Mesendoderm (in vitro differentiated cells): ENCODE measurements around the gene CXCL14.
A peak's percentile ranks its signal among the peaks of the same experiment; 100 is the strongest.

ENCODE experiments used
- DNase-seq: peaks from one replicate; pipeline ENCODE4 v3.0.0; 2013
- H2AK5ac ChIP-seq: 2 replicates; pipeline ENCODE4 v1.6.1; 2013; ENCODE audit warnings: low read length, inconsistent platforms
- H2BK120ac ChIP-seq: 2 replicates; pipeline ENCODE4 v1.6.1; 2013; ENCODE audit warnings: low read depth, mild to moderate bottlenecking, low read length, moderate library complexity, mixed read lengths
- H2BK15ac ChIP-seq: replicated peaks from 2 replicates; pipeline ENCODE4 v1.6.1; 2013; ENCODE audit warnings: low read depth, mild to moderate bottlenecking, moderate library complexity
- H2BK5ac ChIP-seq: 2 replicates; pipeline ENCODE4 v1.6.1; 2013; ENCODE audit warnings: low read length, inconsistent platforms
- H3K18ac ChIP-seq: 2 replicates; pipeline ENCODE4 v1.6.1; 2013; ENCODE audit warnings: mild to moderate bottlenecking, low read length, mixed read lengths
- H3K23ac ChIP-seq: one replicate; pipeline ENCODE4 v1.6.1; 2013; ENCODE audit warnings: low read length
- H3K27ac ChIP-seq: 2 replicates; pipeline ENCODE4 v1.5.1; 2013; ENCODE audit warnings: low read depth, mild to moderate bottlenecking, inconsistent platforms, low read length, moderate library complexity
- H3K27me3 ChIP-seq: 2 replicates; pipeline ENCODE4 v1.6.1; 2013; ENCODE audit warnings: low read length, control low read depth, mild to moderate bottlenecking, inconsistent platforms; ENCODE audit not compliant: insufficient read depth, poor library complexity
- H3K36me3 ChIP-seq: 2 replicates; pipeline ENCODE4 v1.6.1; 2013; ENCODE audit warnings: low read length, inconsistent platforms; ENCODE audit not compliant: control insufficient read depth, insufficient read depth
- H3K4ac ChIP-seq: one replicate; pipeline ENCODE4 v1.6.1; 2013; ENCODE audit warnings: low read depth, mild to moderate bottlenecking, low read length, moderate library complexity
- H3K4me1 ChIP-seq: 2 replicates; pipeline ENCODE4 v1.6.1; 2013; ENCODE audit warnings: low read depth, low read length, inconsistent platforms; ENCODE audit not compliant: control insufficient read depth
- H3K4me2 ChIP-seq: 2 replicates; pipeline ENCODE4 v1.6.1; 2013; ENCODE audit warnings: low read length
- H3K4me3 ChIP-seq: 2 replicates; pipeline ENCODE4 v1.5.1; 2013; ENCODE audit warnings: mild to moderate bottlenecking, low read length
- H3K56ac ChIP-seq: one replicate; pipeline ENCODE4 v1.6.1; 2013; ENCODE audit warnings: low read length
- H3K79me1 ChIP-seq: 2 replicates; pipeline ENCODE4 v1.6.1; 2013; ENCODE audit warnings: low read length, inconsistent platforms
- H3K79me2 ChIP-seq: 2 replicates; pipeline ENCODE4 v1.6.1; 2013; ENCODE audit warnings: mild to moderate bottlenecking, low read length; ENCODE audit not compliant: control insufficient read depth, insufficient read depth
- H3K9ac ChIP-seq: 2 replicates; pipeline ENCODE4 v1.6.1; 2013; ENCODE audit warnings: low read length, inconsistent platforms
- H4K5ac ChIP-seq: one replicate; pipeline ENCODE4 v1.6.1; 2013; ENCODE audit warnings: low read length
- H4K8ac ChIP-seq: one replicate; pipeline ENCODE4 v1.6.1; 2013; ENCODE audit warnings: low read depth, mild to moderate bottlenecking, control low read depth, low read length, moderate library complexity
- WGBS: extraction: QIAGEN DNeasy Blood & Tissue Kit; methylation state at CpG from one replicate; pipeline ENCODE4 v1.1.7; 2013; ENCODE audit warnings: low lambda C conversion rate, missing lambda C conversion rate; ENCODE audit not compliant: insufficient coverage; ENCODE audit errors: extremely low coverage; 5-methylcytosine and 5-hydroxymethylcytosine counted together

CXCL14 gene

DNA sequence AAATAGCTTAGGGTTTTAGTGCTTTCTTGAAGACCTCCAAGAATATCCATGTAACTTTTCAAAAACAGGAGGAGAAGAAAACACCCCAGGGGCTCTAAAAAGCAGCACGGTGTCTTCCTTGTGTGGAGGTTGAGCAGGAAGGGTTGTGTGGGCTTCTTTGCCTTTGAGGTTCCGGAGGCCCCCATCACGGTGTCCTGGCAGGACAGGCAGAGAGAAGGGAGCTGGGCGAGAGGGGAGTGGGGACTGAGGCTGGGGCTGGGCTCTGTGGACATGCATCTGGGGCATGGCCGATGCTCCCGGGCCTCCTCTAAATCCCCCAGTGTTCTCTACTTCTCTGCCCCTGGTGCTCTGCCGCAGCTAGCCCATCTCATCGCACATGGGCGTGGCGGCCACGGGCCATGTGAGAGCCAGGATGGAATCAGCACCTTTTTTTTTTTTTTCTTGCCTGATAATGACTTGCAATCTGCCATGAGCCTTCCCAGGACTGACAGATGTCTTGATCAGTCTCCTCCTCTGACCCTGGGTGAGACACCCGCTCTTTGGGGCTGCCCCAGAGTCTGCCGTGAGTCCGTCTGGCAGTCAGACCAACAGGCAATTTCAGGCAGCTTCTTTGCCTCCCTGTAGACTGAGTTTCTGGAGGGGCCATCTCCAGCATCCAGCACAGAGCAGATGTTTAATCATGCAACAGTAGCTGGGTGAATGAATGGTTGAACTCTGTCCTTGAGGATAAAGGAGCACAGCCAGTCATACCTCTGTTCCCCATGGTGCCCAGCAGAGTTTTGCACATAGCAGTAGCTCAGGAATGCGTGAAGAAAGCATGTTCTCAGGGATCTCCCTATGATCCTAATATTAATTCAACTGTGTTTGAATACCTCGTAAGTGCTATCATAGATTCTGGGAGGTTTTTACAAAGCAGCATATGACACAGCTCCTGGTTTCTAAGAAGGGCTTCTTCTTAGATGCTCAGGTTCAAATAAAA, 12.1 kb downstream of the CXCL14 start:
- Histone ChIP-seq H2BK15ac (no peak overlapping the region), H3K56ac (no peak overlapping the region), H3K36me3 (no peaks in the 10 kb centered on the region), H2BK120ac (no peak overlapping the region), H3K79me2 (no peaks in the 10 kb centered on the region), H3K27ac (no peak overlapping the region), H3K27me3 (no peaks in the 10 kb centered on the region), H2AK5ac (no peak overlapping the region), H3K18ac (no peak overlapping the region), H3K79me1 (no peaks in the 10 kb centered on the region), H3K4me3 (no peak overlapping the region), H3K23ac (no peak overlapping the region), H4K5ac (peak overlapping the region; percentile 47), H3K9ac (no peak overlapping the region), H4K8ac (no peak overlapping the region), H2BK5ac (no peak overlapping the region), H3K4ac (no peak overlapping the region), H3K4me1 (no peaks in the 10 kb centered on the region), H3K4me2 (no peak overlapping the region)
- WGBS = no CpG with 5 or more reads among the region's 16 CpGs
- no peak for DNase-seq

GRCh38 chr5:135565725-135566421, 12.9 kb downstream of the CXCL14 start:
- Histone ChIP-seq H3K4ac (no peak overlapping the region), H2BK120ac (no peak overlapping the region), H2BK15ac (no peak overlapping the region), H3K9ac (no peak overlapping the region), H2AK5ac (no peak overlapping the region), H3K27me3 (no peaks in the 10 kb centered on the region), H3K79me1 (no peaks in the 10 kb centered on the region), H3K27ac (no peak overlapping the region), H3K79me2 (no peaks in the 10 kb centered on the region), H3K4me2 (no peak overlapping the region), H3K56ac (peak overlapping the region; percentile 18), H2BK5ac (no peak overlapping the region), H4K5ac (no peak overlapping the region), H3K36me3 (no peaks in the 10 kb centered on the region), H3K4me3 (no peak overlapping the region), H3K18ac (no peak overlapping the region), H3K23ac (no peak overlapping the region), H3K4me1 (peaks cover 2% of the 10 kb centered on the region), H4K8ac (no peak overlapping the region)
- DNase-seq = peak; percentile 86
- no CpG with 5 or more reads among the region's 16 CpGs for WGBS

DNA sequence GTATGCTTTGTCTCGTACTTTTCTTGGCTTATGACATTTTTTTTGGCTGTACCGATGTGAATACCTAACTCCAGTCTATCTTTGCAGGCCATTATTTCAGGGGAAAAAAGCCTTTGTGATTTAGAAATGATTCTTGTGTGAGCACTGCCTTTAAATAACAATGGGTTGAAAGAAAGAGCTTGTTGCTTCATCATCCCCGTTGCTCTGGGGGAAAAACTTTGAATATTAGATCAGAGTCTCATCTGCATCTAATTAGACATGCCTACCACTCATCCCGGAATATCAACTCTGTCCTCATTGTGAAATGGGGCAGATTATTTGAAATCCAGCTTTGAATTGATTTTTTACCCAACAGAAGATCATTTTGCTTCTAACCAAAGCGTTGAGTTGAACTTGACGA, 13.5 kb downstream of the CXCL14 start:
- H3K56ac ChIP-seq = peak overlapping the region; percentile 18
- H3K4me2 ChIP-seq = no peak overlapping the region
- H3K9ac ChIP-seq = no peak overlapping the region
- H2BK5ac ChIP-seq = no peak overlapping the region
- no peak overlapping the region for H4K8ac ChIP-seq
- no peak overlapping the region for H3K27ac ChIP-seq
- H3K27me3 ChIP-seq = no peaks in the 10 kb centered on the region
- no peak overlapping the region for H3K18ac ChIP-seq
- H3K4me3 ChIP-seq = no peak overlapping the region
- no peak overlapping the region for H2AK5ac ChIP-seq
- no peak overlapping the region for H3K23ac ChIP-seq
- no peak overlapping the region for H4K5ac ChIP-seq
- H2BK120ac ChIP-seq = no peak overlapping the region
- H3K79me1 ChIP-seq = no peaks in the 10 kb centered on the region
- no peak overlapping the region for H2BK15ac ChIP-seq
- WGBS = no CpG with 5 or more reads among the region's 6 CpGs
- no peak for DNase-seq
- H3K36me3 ChIP-seq = no peaks in the 10 kb centered on the region
- H3K4me1 ChIP-seq = peaks cover 2% of the 10 kb centered on the region
- H3K4ac ChIP-seq = no peak overlapping the region
- no peaks in the 10 kb centered on the region for H3K79me2 ChIP-seq

GRCh38 chr5:135564331-135564730, 14.5 kb downstream of the CXCL14 start:
- Histone ChIP-seq H3K56ac (no peak overlapping the region), H3K79me1 (no peaks in the 10 kb centered on the region), H3K4me3 (no peak overlapping the region), H4K8ac (no peak overlapping the region), H3K4me1 (peaks cover 2% of the 10 kb centered on the region), H2BK15ac (no peak overlapping the region), H2BK120ac (no peak overlapping the region), H3K4me2 (no peak overlapping the region), H3K4ac (no peak overlapping the region), H3K23ac (no peak overlapping the region), H3K27me3 (no peaks in the 10 kb centered on the region), H4K5ac (no peak overlapping the region), H3K9ac (no peak overlapping the region), H3K79me2 (no peaks in the 10 kb centered on the region), H3K27ac (no peak overlapping the region), H3K36me3 (no peaks in the 10 kb centered on the region), H3K18ac (no peak overlapping the region), H2BK5ac (no peak overlapping the region), H2AK5ac (no peak overlapping the region)
- no peak for DNase-seq
- no CpG with 5 or more reads among the region's 5 CpGs for WGBS

GRCh38 chr5:135561266-135561665, 17.5 kb downstream of the CXCL14 start:
- Histone ChIP-seq H2BK15ac (no peak overlapping the region), H3K9ac (peak overlapping the region; percentile 58), H3K79me2 (no peaks in the 10 kb centered on the region), H2BK5ac (no peak overlapping the region), H3K27ac (no peak overlapping the region), H3K27me3 (peaks cover 1% of the 10 kb centered on the region), H3K56ac (peak overlapping the region; percentile 84), H3K79me1 (no peaks in the 10 kb centered on the region), H3K18ac (no peak overlapping the region), H3K4ac (no peak overlapping the region), H2BK120ac (no peak overlapping the region), H2AK5ac (no peak overlapping the region), H3K36me3 (no peaks in the 10 kb centered on the region), H3K4me3 (no peak overlapping the region), H3K23ac (no peak overlapping the region), H4K8ac (no peak overlapping the region), H3K4me2 (no peak overlapping the region), H3K4me1 (peaks cover 2% of the 10 kb centered on the region), H4K5ac (peak overlapping the region; percentile 90)
- WGBS = no CpG with 5 or more reads among the region's 6 CpGs
- no peak for DNase-seq
